Fibroblast of lung (primary cell): ENCODE results near the gene PRDM16.

Experiments
- CTCF ChIP-seq, 2 donors: IDR thresholded peaks in 1 of 2; conservative IDR thresholded peaks in 1 of 2; 1 replicate in 1 of 2; 2 replicates in 1 of 2; pipeline ENCODE4 v1.5.1; 2011 to 2012; ENCODE audit warnings: low read length in 2 of 2, control low read depth in 1 of 2, inconsistent platforms in 1 of 2, low read depth in 1 of 2, mild to moderate bottlenecking in 1 of 2
- EZH2 ChIP-seq: IDR thresholded peaks from 2 replicates; pipeline ENCODE4 v1.5.1; 2012; ENCODE audit warnings: low read length, control low read depth, mild to moderate bottlenecking; ENCODE audit errors: missing control alignments

GRCh38 chr1:3241236-3241550 lies 172.2 kb downstream of the PRDM16 start:
- TF ChIP-seq CTCF (conservative IDR thresholded peaks at IDR 0.05 in 1 of 2, IDR thresholded peaks at IDR 0.05 in 1 of 2; ENCODE audit: low read depth in 1 of 2, low read length in 2 of 2) (no peak), EZH2 (no peak)
